GM18520 (cell line): ENCODE data around the gene TSPYL2.

ENCODE experiments used
- ATAC-seq: cut with Tn5 transposase; IDR thresholded peaks from one replicate; pipeline ENCODE4 v1.9.1; 2021; ENCODE audit not compliant: unreplicated experiment

TSPYL2 gene

GRCh38 chrX:53080628-53081580, 1.3 kb upstream of the TSPYL2 start:
- no peak for ATAC-seq

DNA sequence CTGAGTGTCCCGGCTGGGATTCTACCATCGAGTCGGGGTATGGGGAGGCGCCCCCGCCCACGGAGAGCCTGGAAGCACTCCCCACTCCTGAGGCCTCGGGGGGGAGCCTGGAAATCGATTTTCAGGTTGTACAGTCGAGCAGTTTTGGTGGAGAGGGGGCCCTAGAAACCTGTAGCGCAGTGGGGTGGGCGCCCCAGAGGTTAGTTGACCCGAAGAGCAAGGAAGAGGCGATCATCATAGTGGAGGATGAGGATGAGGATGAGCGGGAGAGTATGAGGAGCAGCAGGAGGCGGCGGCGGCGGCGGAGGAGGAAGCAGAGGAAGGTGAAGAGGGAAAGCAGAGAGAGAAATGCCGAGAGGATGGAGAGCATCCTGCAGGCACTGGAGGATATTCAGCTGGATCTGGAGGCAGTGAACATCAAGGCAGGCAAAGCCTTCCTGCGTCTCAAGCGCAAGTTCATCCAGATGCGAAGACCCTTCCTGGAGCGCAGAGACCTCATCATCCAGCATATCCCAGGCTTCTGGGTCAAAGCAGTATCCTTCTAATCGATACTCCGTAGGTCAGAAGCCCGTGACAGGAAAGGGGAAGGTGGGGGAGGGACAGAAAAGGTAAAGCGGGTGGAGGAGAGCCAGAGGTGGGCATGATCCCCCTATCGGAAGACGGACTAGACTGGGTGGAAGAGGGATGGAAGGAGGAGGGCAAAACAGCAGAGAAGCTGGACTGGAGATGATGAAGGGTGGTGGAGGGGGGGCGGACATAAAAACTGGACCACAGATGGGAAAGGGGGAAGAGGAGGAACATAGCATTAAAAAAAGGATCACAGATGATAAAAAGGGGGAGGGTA, 828 bp downstream of the TSPYL2 start:
- no peak for ATAC-seq

GRCh38 chrX:53084043-53084570, 1.9 kb downstream of the TSPYL2 start:
- no peak for ATAC-seq

DNA sequence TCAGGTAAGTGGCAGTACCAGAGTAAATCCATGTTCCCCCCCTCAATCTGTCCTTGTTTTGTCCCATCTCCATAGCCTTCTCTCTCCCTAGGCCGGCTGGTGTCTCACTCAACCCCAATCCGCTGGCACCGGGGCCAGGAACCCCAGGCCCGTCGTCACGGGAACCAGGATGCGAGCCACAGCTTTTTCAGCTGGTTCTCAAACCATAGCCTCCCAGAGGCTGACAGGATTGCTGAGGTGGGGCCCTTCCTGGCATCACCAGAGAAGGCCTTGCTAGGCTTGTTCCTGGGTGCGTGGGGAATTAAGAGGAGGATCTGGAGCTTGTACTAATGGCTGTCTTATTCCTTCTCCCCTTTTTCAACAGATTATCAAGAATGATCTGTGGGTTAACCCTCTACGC, 2.7 kb downstream of the TSPYL2 start:
- no peak for ATAC-seq

GRCh38 chrX:53085661-53086229, 3.6 kb downstream of the TSPYL2 start:
- ATAC-seq: no peak

GRCh38 chrX:53086464-53086863, 4.3 kb downstream of the TSPYL2 start:
- no peak for ATAC-seq

DNA sequence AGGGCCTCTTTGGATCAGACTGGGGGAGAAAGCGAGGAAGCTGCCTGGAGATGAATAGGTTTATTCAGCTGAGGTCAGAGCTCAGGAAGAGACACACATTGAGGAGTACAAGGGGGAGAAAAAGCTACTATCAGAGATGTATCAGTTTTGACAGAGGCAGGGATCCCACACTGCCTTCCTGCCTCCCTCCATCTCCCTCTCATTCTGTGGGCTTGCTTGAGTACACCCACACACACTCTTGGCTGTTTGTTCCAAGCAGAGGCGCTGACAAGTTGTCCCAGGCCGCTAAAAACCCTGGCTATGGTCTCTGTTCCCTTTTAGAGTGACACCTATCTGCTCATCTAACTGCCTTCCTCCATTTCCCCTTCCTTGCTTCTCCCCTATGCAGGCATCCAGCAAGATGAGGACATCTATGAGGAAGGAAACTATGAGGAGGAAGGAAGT, 5.2 kb downstream of the TSPYL2 start:
- no peak for ATAC-seq

DNA sequence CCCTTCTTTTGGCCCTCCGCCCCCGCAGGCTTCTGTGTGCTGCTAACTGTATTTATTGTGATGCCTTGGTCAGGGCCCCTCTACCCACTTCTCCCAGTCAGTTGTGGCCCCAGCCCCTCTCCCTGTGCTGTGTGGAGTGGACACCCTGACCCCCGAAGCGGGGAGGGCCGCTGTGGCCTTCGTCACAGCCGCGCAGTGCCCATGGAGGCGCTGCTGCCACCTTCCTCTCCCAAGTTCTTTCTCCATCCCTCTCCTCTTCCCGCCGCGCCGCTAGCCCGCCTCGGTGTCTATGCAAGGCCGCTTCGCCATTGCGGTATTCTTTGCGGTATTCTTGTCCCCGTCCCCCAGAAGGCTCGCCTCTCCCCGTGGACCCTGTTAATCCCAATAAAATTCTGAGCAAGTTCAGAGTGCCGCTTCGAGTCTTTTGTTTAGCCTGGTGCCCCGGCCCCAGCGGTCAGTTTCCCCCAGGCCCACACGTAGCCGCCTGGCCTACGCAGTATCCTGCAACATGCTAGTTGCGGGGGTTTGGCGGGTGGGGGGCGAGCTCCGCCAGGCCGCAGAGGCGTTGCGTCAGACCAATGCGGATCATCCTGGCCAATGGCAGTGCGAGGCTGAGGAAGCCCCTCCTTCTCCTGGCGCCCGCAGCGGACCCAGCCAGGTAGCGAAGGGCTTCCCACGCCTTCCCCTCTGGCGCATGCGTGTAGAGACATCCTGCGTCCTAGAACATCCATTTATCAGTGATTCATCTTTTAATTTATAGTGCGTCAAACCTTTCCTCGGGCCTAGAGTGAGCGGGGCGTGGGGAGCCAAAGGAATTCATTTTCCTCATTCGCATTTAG, 6.2 kb downstream of the TSPYL2 start:
- ATAC-seq: no peak

DNA sequence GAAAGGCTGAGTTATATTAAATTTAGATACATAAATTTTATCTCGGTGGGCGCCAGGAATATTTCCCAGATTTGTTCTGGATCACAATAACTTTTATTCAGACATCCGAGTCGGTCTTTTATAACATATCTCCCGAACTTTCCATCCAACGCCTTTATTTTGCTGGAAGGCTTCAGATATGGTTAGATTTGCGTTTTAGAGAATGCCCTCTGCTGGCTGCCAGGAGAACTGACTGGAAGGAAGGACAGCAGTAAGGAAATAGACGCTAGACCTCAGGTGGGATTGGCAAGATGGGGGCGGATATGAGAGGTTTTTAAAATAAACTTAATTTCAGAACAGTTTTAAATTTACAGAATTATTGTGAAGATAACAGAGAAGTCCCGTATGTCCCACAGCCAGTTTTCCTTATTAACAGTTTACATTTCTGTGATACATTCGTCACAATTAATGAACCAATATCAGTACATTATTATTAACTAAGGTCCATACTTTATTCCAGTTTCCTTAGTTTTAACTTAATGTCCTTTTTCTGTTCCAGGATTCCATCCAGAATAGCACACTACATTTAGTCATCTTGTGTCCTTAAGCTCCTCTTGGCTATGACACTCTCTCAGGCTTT, 7.2 kb downstream of the TSPYL2 start:
- ATAC-seq: no peak

GRCh38 chrX:53089925-53090324, 7.8 kb downstream of the TSPYL2 start:
- ATAC-seq: no peak

DNA sequence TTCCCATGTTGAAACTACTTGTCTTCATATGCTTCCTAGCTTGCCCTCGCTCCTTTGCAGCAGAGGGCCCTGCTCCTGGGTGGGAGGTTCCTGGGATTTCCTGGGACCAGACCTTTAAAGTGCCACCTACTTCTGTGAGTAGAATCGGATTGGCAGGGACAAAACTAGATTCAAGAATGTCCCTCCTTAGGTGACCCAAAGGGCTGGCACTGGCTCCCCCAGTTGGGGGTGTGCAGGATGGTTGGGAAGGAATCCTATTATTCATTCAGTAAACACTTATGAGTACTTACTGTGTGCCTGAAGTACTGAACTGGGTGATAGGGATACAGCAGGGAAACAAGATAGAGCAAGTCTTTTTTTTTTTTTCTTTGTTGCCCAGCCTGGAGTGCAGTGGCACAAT, 9.2 kb downstream of the TSPYL2 start:
- ATAC-seq: no peak

DNA sequence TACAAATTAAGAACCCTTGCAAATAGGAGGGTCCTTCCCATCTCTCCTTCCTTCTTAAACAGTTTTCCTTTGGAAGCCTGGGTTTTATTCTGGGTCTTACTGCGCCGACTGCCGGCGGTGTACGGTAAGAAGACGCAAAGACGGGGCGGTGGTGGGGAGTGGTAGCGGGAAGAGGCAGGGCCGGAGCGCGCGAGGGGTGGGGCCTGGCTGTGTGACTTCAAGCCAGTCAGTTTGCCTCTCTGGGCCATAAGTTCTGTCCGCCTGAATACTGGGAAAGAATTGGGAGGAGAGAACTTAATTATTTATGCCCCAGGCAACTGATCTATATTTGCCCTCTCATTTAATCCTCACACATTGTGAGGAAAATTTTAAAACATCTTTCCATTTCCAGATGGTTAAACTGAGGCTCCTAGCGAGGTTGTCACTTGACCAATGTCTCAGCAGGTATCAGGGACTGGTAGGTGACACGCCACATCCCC, 11.0 kb downstream of the TSPYL2 start:
- ATAC-seq: no peak

DNA sequence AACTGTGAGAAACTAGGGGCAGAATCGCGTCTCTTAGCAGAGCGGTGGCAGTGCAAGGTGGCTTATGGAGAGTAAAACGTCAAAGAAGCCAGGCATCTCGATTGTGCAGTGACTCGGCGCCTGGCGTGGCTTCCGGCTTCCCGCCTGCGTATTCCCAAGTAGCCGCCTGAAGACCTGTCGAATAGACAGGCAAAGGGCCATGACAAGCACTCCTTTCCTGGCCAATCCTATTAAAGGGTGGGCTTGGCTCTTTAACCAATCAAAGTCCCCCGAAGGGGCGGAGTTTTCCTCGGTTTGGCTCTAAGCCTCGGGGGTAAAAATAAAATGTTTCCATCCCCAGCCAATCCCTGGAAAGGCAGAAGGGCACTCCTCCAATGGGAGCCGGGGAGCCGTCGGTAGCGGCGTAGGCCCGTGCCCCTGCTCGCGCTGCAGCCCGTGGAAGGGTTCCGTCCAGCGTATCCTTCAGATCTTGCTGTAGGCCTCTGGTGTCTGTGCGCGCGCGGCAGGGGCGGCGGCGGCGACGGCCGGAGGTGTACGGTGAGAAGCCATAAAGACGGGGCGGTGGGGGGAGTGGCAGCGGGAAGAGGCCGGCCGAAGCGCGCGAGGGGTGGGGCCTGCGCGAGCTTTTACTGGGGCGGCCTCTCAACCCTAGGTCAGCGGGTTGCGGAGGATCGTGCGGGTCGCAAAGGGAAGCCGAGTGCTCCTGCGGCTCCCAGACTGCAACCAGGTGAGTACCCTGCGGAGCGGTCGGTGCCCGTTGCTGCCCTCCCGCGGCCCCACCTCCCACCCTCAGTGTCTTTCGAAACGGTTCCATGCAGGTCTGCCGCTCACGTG, 11.8 kb downstream of the TSPYL2 start, which contains the start of gene KANTR:
Gene KANTR (plus strand): TSS at position 395 of the 834 bp plus-strand sequence. CDS start 30,131 bp downstream, outside the sequence.
- peak; percentile 72 for ATAC-seq

GRCh38 chrX:53094582-53094905, 12.4 kb downstream of the TSPYL2 start:
- no peak for ATAC-seq

GRCh38 chrX:53095796-53096195, 13.6 kb downstream of the TSPYL2 start:
- no peak for ATAC-seq

- no peak for ATAC-seq
Measured at GRCh38 chrX:53114864-53115549, 32.8 kb downstream of the TSPYL2 start.

- ATAC-seq: no peak
Measured at GRCh38 chrX:53115550-53115874, 33.3 kb downstream of the TSPYL2 start.

DNA sequence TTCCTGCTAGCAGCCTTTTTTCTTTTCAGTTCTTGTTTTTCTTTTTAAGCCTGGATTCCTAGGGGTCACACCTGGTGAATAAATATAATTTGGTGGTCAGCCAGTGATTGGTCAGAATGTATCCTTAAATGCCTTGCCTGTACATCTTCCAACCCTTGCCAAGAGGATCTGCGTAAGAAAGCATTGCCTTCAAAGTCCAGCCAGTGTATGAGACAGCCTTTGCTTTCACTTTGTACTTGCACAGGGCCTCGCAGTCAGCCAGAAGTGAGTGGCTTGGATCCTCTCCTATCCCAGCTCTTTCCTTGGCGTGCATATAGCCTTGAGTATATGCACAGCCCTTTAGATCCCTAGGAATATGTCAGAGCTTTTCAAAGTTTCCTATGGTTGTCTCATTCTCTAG, 33.9 kb downstream of the TSPYL2 start:
- ATAC-seq: no peak
